ENCODE results near the gene KY. TPM values are rescaled to one million over a fixed set of nuclear protein-coding genes. Genes with fewer than 3 reads are reported as not detected.

The KY gene
- total RNA-seq, 1 donor from 2014 or later: not detected

DNA sequence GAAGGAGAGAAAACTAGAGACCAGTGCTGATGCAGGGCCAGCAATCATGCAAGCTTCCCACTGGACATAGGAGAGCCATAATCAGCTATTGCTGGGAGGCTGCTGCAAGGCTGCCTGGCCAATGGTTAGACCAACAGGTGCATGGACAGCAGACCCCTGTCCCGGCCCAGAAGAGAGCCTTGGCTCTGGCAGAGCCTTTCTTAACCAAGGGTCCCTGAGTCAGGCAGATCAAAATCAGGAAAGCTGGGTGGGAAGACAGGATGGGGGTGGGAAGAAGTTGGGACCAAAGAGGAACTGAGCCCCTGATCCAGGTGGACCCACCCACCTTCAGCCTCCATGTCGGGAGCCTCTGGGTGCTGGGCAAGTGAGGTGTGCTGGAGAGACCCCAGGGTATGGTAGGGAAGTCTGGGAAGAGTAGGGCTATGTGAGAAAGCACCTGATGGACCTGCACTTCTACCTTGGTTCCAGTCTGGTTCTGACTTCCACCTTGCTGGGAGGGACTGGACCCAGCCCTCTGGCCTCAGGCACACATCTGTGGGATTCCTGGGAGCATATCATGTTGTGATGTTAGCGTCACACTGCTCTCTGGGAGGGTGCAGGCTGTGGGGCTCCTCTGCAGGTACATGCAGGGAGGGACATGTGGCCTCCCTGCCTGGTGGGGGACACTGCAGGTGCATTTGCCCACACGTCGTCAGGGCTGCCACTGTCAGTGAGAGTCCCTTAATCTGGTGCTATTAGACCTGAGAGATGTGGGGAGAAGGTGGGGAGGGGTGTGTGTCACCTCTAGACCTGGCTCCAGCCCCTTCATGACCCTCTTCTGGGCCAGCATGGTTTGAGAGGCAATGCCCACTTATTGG lies 24.7 kb downstream of the KY start:
- no peak overlapping the region for H3K4me3 Mint-ChIP-seq
- peaks cover 2% of the 10 kb centered on the region for H3K27me3 Mint-ChIP-seq (ENCODE audit: low read depth)
- no peak overlapping the region for H3K27ac Mint-ChIP-seq
- H3K9me3 Mint-ChIP-seq: peaks cover 14% of the 10 kb centered on the region
- H3K4me1 Mint-ChIP-seq: no peaks in the 10 kb centered on the region
- no peaks in the 10 kb centered on the region for H3K36me3 Mint-ChIP-seq
- TF ChIP-seq, protein P1, sequence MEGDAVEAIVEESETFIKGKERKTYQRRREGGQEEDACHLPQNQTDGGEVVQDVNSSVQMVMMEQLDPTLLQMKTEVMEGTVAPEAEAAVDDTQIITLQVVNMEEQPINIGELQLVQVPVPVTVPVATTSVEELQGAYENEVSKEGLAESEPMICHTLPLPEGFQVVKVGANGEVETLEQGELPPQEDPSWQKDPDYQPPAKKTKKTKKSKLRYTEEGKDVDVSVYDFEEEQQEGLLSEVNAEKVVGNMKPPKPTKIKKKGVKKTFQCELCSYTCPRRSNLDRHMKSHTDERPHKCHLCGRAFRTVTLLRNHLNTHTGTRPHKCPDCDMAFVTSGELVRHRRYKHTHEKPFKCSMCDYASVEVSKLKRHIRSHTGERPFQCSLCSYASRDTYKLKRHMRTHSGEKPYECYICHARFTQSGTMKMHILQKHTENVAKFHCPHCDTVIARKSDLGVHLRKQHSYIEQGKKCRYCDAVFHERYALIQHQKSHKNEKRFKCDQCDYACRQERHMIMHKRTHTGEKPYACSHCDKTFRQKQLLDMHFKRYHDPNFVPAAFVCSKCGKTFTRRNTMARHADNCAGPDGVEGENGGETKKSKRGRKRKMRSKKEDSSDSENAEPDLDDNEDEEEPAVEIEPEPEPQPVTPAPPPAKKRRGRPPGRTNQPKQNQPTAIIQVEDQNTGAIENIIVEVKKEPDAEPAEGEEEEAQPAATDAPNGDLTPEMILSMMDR (IDR thresholded peaks at IDR 0.05; ENCODE audit: unreplicated experiment): no peak
- DNase-seq (ENCODE audit: low spot score in 2 of 2, unreplicated experiment in 2 of 2): peak in 1 of 2 experiments; percentile 22

DNA sequence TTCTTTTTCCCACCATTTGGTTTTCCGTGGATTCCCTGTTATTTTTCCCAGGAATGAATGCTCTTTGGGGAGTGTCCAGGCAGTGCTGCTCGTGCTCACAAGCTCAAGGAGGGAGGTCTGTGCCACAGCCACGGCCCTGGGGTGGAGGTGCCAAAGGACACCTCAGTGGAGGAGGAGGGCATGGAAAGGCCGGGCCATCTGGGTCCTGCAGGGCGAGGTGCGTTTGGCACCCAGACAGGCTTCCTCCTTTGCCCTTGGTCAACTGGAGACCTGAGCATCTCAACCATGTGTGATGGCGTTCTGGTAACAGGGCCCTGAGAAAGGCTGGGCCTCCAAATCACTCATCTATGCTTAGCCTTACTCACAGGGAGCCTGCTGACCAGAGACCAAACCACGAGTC lies 25.4 kb downstream of the KY start:
- H3K27me3 Mint-ChIP-seq (ENCODE audit: low read depth): peaks cover 2% of the 10 kb centered on the region
- no peak overlapping the region for H3K4me3 Mint-ChIP-seq
- H3K4me1 Mint-ChIP-seq: no peaks in the 10 kb centered on the region
- peak in 1 of 2 experiments; percentile 21 for DNase-seq (ENCODE audit: low spot score in 2 of 2, unreplicated experiment in 2 of 2)
- H3K27ac Mint-ChIP-seq: no peak overlapping the region
- peaks cover 8% of the 10 kb centered on the region for H3K9me3 Mint-ChIP-seq
- H3K36me3 Mint-ChIP-seq: no peaks in the 10 kb centered on the region
- TF ChIP-seq, protein P1 (IDR thresholded peaks at IDR 0.05; ENCODE audit: unreplicated experiment): no peak

DNA sequence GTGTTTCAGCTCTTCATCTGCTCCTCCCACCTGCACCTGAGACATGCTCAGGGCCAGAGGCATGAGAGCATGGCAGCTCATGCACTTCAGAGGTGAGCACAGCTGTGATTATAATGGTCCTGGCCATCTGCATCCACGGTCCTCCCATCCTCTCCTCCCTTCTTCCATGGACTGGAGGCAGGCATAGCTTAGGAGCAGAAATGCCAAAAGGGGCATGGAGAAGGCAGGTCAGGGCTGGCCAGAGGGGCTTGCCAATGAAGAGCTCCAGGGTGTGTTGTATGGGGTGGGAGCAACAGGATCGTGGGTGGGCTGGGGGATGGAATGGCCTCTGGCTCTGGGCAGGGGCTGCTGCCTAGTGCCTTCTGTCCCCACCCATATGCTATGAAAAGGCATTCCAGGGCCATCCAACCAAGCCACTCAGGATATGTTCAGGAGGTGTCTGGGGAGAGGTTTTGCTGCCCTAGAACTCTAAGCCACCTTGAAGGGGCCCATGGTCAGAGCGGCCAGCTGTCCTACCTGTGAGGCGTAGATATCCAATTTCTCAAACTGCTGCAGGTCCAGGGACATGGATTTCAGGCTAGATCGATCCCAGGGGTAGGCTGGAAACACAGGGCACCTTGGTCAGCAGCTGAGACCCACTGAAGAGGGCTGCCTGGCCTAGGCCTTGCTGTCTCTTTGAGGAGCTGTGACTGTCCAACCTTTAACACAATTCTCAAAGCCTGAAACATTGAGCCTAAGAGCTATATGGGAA lies 26.1 kb downstream of the KY start:
- peaks cover 2% of the 10 kb centered on the region for H3K9me3 Mint-ChIP-seq
- H3K4me1 Mint-ChIP-seq: no peaks in the 10 kb centered on the region
- no peaks in the 10 kb centered on the region for H3K36me3 Mint-ChIP-seq
- DNase-seq (ENCODE audit: low spot score in 2 of 2, unreplicated experiment in 2 of 2): peak in 1 of 2 experiments; percentile 16
- no peak overlapping the region for H3K27ac Mint-ChIP-seq
- peaks cover 2% of the 10 kb centered on the region for H3K27me3 Mint-ChIP-seq (ENCODE audit: low read depth)
- H3K4me3 Mint-ChIP-seq: no peak overlapping the region
- TF ChIP-seq, protein P1 (IDR thresholded peaks at IDR 0.05; ENCODE audit: unreplicated experiment): no peak

DNA sequence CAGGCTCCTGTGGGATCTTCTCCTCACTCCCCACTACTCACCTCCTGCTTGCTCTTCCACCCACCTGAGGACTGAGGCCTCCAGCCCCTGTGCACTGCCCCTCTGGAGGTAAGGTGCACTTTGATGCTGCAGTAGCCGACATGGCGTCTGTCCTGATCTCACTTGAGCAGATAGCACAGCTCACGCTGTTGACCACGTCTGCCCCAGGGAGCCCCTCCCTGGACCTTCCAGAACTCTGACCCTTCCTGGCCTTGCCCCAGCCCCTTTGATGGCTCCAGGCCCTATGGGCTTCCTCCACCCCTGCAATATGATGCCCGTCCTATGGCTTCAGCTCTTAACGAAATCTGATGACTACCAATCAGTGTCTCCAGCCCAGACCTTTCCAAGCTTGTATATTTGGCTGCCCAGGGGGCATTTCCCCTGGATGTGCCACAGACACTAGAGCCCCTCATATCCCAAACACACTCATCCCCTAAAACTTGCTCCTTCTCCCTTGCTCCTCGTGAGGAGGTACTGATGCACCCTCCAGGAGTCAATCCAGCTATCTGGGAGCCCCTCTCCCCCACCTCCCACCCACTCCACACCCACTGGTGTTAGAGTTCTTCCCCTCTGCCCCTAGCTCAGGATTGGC lies 27.1 kb downstream of the KY start:
- H3K9me3 Mint-ChIP-seq: no peaks in the 10 kb centered on the region
- H3K27ac Mint-ChIP-seq: no peak overlapping the region
- no peak overlapping the region for H3K4me3 Mint-ChIP-seq
- peaks cover 2% of the 10 kb centered on the region for H3K27me3 Mint-ChIP-seq (ENCODE audit: low read depth)
- H3K4me1 Mint-ChIP-seq: no peaks in the 10 kb centered on the region
- no peaks in the 10 kb centered on the region for H3K36me3 Mint-ChIP-seq
- TF ChIP-seq, protein P1 (IDR thresholded peaks at IDR 0.05; ENCODE audit: unreplicated experiment): no peak
- DNase-seq (ENCODE audit: low spot score in 2 of 2, unreplicated experiment in 2 of 2): peak in 1 of 2 experiments; percentile 14

DNA sequence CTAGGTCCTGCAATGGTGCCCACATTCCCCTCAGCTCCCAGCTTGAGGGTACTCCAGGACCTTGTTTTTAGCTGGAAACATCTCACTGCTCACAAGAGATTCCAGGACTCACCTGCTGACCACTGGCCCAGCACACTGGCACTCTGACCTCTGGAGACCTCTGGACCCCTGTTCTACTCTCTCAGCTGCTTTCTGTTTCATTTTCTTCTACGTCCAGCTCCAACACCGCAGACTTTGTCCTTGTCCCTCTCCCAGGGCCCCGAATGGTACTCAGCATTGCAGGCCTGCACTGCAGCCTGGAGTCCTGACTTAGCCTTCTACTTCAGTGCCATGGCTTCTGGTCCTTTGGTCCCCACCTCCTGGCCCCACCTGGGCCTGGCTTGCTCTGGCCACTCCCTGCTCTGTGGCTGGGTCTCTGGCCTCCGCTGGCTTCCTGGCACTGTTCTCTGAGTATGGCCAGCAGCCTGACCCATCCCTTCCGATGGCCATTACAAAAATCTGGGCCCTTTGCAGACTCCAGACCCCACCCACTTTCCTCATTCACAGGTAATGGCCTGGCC lies 27.9 kb downstream of the KY start:
- peak in 1 of 2 experiments; percentile 26 for DNase-seq (ENCODE audit: low spot score in 2 of 2, unreplicated experiment in 2 of 2)
- Mint-ChIP-seq H3K27ac (no peak overlapping the region), H3K27me3 (ENCODE audit: low read depth) (peaks cover 2% of the 10 kb centered on the region), H3K4me1 (no peaks in the 10 kb centered on the region), H3K36me3 (no peaks in the 10 kb centered on the region), H3K4me3 (no peak overlapping the region), H3K9me3 (no peaks in the 10 kb centered on the region)
- TF ChIP-seq, protein P1 (IDR thresholded peaks at IDR 0.05; ENCODE audit: unreplicated experiment): no peak

All from mesothelial cell of epicardium (in vitro differentiated cells).